ENCODE data around the gene ZIM2. TPM values are rescaled to one million over a fixed set of nuclear protein-coding genes. Genes with fewer than 3 reads are reported as not detected.

The ZIM2 gene
- total RNA-seq, 1 experiment from 2014 or later, result not detected

DNA sequence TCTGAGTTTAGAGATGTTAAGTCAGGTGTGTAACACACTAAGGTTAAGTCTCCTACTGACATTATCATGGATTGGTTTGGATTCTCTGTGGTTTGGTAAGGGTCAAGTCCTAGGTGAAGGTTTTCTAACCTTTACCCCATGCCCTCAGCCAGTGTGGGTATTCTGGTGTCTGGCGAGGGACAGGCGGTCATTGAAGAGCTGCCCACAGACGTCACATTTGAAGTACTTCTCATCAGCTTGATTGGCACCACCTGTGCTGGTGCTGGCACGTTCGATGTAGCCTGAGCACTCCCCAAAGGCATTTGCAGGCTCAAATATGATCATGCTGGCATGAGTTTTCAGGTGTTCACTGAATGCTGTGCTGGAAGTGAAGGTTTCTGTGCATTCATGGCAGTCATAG lies 27.0 kb downstream of the ZIM2 start:
- intact Hi-C loops (cut with micrococcal nuclease; ENCODE audit: unreplicated experiment), result no loop called here
- no peaks in the 10 kb centered on the region for H3K36me3 ChIP-seq (ENCODE audit: low read depth)
- H3K27me3 ChIP-seq (ENCODE audit: insufficient read depth, low read depth), result peaks cover 50% of the 10 kb centered on the region
- H3K4me2 ChIP-seq, result no peak overlapping the region
- no peaks in the 10 kb centered on the region for H3K9me3 ChIP-seq (ENCODE audit: insufficient read depth, low read depth)
- ChIA-PET CTCF (no interaction called here), POLR2A (ENCODE audit: unreplicated experiment) (no interaction called here)
- H3K9me2 ChIP-seq (ENCODE audit: insufficient read depth), result no peaks in the 10 kb centered on the region
- no peak for DNase-seq
- H3K27ac ChIP-seq, result no peak overlapping the region
- no peaks in the 10 kb centered on the region for H3K79me2 ChIP-seq (ENCODE audit: low read depth)
- no peak overlapping the region for H2AFZ ChIP-seq
- no peak for TF ChIP-seq EZH2 (IDR thresholded peaks at IDR 0.05; ENCODE audit: low read depth)
- TF ChIP-seq, protein P1, sequence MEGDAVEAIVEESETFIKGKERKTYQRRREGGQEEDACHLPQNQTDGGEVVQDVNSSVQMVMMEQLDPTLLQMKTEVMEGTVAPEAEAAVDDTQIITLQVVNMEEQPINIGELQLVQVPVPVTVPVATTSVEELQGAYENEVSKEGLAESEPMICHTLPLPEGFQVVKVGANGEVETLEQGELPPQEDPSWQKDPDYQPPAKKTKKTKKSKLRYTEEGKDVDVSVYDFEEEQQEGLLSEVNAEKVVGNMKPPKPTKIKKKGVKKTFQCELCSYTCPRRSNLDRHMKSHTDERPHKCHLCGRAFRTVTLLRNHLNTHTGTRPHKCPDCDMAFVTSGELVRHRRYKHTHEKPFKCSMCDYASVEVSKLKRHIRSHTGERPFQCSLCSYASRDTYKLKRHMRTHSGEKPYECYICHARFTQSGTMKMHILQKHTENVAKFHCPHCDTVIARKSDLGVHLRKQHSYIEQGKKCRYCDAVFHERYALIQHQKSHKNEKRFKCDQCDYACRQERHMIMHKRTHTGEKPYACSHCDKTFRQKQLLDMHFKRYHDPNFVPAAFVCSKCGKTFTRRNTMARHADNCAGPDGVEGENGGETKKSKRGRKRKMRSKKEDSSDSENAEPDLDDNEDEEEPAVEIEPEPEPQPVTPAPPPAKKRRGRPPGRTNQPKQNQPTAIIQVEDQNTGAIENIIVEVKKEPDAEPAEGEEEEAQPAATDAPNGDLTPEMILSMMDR (conservative IDR thresholded peaks at IDR 0.05), result no peak
- H3K4me3 ChIP-seq, result no peak overlapping the region
- H4K20me1 ChIP-seq (ENCODE audit: insufficient read depth), result no peaks in the 10 kb centered on the region
- no peaks in the 10 kb centered on the region for H3K4me1 ChIP-seq (replicated peaks; ENCODE audit: insufficient read depth)
- H3F3A ChIP-seq (ENCODE audit: insufficient read depth, low read depth), result no peaks in the 10 kb centered on the region
- BruUV-seq (replicated peaks), result no TSS peak

DNA sequence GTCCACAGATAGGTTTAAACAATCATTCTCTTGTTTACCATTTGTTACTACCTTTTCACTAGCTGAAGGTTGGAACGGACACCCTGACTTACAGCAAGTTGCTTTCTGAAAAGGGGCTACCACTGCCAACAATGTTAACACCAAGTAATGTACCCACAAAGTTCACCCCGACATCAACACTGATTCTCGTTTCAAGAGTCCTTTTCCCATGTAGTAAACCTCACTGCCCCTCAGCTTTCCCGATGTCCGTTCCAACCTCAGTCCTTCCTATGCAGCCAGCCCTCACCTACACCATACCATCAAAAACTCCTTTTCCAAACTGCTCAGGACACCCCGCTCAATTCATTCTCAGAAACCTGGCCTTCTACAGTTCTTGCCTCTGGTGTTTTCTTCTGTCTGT lies 29.0 kb downstream of the ZIM2 start:
- no TSS peak for BruUV-seq (replicated peaks)
- H3K27ac ChIP-seq, result no peak overlapping the region

DNA sequence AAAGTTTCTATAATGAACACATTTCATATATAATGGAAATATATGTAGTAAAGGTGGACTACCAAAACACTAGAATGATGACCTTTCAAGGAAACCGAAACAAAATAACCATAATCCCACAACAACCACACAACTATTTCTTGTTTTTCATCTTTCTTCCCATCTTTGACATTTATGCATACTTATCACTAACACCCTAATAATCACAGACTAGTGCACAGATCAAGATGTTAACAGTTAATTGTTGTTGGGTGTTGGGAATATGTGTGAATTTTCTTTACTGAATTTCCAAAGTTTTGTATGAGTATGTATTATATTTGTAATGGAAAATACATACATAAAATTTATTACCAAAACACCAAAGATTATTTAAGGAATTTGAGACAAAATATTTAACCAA lies 30.3 kb downstream of the ZIM2 start:
- no TSS peak for BruUV-seq (replicated peaks)
- no peaks in the 10 kb centered on the region for H3K9me3 ChIP-seq (ENCODE audit: insufficient read depth, low read depth)
- H3K27me3 ChIP-seq (ENCODE audit: insufficient read depth, low read depth), result peaks cover 33% of the 10 kb centered on the region
- TF ChIP-seq EZH2 (IDR thresholded peaks at IDR 0.05; ENCODE audit: low read depth), result no peak
- TF ChIP-seq, protein P1 (conservative IDR thresholded peaks at IDR 0.05), result no peak
- ChIA-PET CTCF (no interaction called here), POLR2A (ENCODE audit: unreplicated experiment) (no interaction called here)
- H3K79me2 ChIP-seq (ENCODE audit: low read depth), result no peaks in the 10 kb centered on the region
- no peak overlapping the region for H3K4me2 ChIP-seq
- H3K36me3 ChIP-seq (ENCODE audit: low read depth), result no peaks in the 10 kb centered on the region
- H2AFZ ChIP-seq, result no peak overlapping the region
- no peak for DNase-seq
- H4K20me1 ChIP-seq (ENCODE audit: insufficient read depth), result no peaks in the 10 kb centered on the region
- no peaks in the 10 kb centered on the region; the same call in 1 of the 2 replicates for H3K9me2 ChIP-seq (ENCODE audit: insufficient read depth)
- no peak overlapping the region for H3K4me3 ChIP-seq
- intact Hi-C loops (cut with micrococcal nuclease; ENCODE audit: unreplicated experiment), result no loop called here
- no peaks in the 10 kb centered on the region for H3F3A ChIP-seq (ENCODE audit: insufficient read depth, low read depth)
- H3K27ac ChIP-seq, result no peak overlapping the region
- H3K4me1 ChIP-seq (replicated peaks; ENCODE audit: insufficient read depth), result no peaks in the 10 kb centered on the region

More for the DNA sequence above, 29.0 kb downstream of the ZIM2 start:
- no peaks in the 10 kb centered on the region for H3K36me3 ChIP-seq (ENCODE audit: low read depth)
- ChIA-PET CTCF (no interaction called here), POLR2A (ENCODE audit: unreplicated experiment) (interaction anchor here (0.6 kb wide), 1 partner anchor 209 kb away, joined by 6 read pairs; no protein-coding TSS in a partner anchor)
- H3F3A ChIP-seq (ENCODE audit: insufficient read depth, low read depth), result no peaks in the 10 kb centered on the region
- H4K20me1 ChIP-seq (ENCODE audit: insufficient read depth), result no peaks in the 10 kb centered on the region
- H2AFZ ChIP-seq, result no peak overlapping the region
- H3K9me2 ChIP-seq (ENCODE audit: insufficient read depth), result no peaks in the 10 kb centered on the region; the same call in 1 of the 2 replicates
- no peaks in the 10 kb centered on the region for H3K9me3 ChIP-seq (ENCODE audit: insufficient read depth, low read depth)
- intact Hi-C loops (cut with micrococcal nuclease; ENCODE audit: unreplicated experiment), result no loop called here
- no peak overlapping the region for H3K4me3 ChIP-seq
- no peak overlapping the region for H3K4me2 ChIP-seq
- no peak for DNase-seq
- H3K4me1 ChIP-seq (replicated peaks; ENCODE audit: insufficient read depth), result no peaks in the 10 kb centered on the region
- no peaks in the 10 kb centered on the region for H3K79me2 ChIP-seq (ENCODE audit: low read depth)
- H3K27me3 ChIP-seq (ENCODE audit: insufficient read depth, low read depth), result peaks cover 45% of the 10 kb centered on the region
- no peak for TF ChIP-seq EZH2 (IDR thresholded peaks at IDR 0.05; ENCODE audit: low read depth)
- TF ChIP-seq, protein P1 (conservative IDR thresholded peaks at IDR 0.05), result no peak

Data from PC-9 (cell line).